Stimulated activated CD4-positive, alpha-beta T cell treated with anti-CD3 and anti-CD28 coated beads, TNF-alpha, amount 100 ng/mL, for 1 hour (primary cell): ENCODE measurements around the gene GDF3.
"Not testable (repeated sequence)": the region's sequence is repeated elsewhere in the genome, so short reads cannot be mapped to it uniquely, and the experiment has no call there.

Experiments used
- DNase-seq, 3 donors: peaks; one replicate each; pipeline ENCODE4 v3.0.0-alpha.2; 2020; ENCODE audit warnings: low read depth in 3 of 3, low spot score in 1 of 3

Gene GDF3

GRCh38 chr12:7695566-7696197 is at the start of gene GDF3:
Gene GDF3, minus strand, starts transcription at chr12:7695775. Its CDS starts 47 bp downstream, at chr12:7695728.
- no peak for DNase-seq

GRCh38 chr12:7732993-7733392 is 37.4 kb upstream of the GDF3 start:
- DNase-seq = no peak

DNA sequence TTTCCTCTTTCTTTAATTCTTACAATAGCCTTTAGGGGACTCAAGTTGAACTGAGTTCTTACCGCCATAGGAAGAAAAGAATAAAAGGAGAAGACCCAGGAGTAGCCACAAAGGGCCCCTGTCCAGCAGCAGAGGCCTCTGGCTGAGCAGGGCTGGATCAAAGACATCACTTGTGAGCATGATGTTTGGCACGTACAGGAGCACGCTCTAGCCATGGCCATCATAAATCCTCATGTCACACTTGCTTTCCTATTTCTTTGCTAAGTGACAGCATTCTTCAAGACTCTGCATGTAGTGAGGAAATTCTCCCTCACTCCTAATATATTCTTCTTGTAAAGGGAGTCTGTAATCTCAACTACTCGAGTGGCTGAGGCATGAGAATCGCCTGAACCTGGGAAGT is 35.9 kb upstream of the GDF3 start:
- DNase-seq = no peak

DNA sequence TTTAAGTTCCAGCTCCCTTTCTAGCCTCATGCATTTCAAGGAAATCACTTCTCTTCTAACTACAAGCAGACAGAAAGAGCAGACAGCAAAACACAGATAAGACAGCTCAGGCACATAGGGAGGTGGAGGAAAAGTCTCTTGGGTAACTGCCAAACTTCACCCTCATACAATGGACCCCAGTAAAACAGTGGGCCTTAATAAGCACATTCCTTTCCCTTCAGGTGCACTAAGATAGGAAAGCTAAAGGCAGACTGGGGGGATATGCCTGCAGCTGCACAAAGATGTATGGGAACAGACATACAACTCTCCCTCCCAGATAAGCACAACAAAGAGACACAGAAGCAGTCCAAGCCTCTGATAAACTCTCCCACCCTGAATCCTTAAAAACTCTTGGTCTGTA is 35.4 kb upstream of the GDF3 start:
- not testable (repeated sequence) for DNase-seq

DNA sequence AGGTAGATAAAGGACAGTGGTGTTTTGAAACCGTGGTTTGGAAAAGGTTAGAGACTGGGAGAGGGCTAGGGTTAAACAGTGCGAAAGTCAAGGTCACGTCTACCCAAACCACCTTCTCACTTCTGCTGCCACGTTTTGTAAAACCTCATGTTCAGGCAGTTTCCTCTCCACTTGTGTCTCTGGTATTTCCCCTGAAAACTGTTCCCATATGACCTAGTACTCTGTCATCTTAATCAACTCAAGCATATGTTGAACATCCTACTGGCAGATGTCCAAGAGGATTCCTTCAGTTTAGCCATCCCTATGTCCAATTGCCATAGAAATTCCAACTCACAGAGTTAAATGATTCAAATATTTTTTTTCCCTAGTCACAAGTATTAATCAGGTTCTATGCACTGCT is 34.2 kb upstream of the GDF3 start:
- no peak for DNase-seq

- DNase-seq = no peak
These were observed 28.4 kb upstream of the GDF3 start for GRCh38 chr12:7723926-7724325.

DNA sequence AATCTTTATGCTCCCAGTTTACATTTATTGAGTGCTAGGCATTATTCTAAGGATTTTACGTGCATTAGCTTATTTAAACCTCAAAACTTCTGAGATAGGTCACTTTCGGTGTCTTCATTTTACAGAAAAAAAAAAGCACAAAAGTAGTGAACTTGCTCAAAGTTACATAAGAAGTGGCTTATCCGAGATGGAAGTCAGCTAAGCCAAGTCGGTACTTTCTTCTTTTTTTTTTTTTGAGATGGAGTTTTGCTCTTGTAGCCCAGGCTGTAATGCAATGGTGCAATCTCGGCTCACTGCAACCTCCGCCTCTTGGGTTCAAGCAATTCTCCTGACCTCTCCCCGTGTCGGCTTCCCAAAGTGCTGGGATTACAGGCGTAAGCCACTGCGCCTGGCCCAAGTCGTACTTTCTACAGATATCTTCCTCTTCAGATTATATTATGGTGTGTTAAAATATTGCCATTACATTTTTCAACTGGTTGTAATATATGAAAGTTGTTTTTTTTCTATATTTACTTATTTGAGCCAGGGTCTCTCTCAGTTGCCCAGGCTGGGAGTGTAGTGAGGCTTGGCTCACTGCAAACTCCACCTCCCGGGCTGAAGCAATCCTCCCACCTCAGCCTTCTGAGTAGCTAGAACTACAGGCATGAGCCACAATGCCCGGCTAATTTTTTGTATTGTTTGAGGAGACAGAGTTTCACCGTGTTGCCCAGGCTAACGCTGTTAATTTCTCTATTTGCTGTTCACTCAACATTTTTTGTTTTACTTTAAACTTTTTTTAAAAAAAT is 24.6 kb upstream of the GDF3 start:
- DNase-seq = no peak

DNA sequence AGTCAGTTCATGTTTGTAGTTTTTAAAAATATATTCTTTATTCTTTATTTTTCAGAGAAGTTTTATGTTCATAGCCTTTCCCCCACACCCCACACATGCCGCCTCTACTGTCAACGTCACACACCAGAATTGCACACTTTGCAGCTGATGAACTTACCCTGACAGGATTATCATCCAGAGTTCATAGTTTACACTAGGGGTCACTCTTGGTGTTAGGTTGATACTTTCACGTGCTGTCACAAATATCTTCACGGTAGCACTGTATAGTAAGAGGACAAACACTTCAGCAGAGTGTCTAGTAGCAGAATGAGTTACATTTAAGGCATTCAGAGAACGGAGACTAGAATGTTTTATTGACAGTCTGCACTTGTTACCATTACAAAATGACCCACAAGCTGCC is 20.8 kb upstream of the GDF3 start:
- DNase-seq = no peak

DNA sequence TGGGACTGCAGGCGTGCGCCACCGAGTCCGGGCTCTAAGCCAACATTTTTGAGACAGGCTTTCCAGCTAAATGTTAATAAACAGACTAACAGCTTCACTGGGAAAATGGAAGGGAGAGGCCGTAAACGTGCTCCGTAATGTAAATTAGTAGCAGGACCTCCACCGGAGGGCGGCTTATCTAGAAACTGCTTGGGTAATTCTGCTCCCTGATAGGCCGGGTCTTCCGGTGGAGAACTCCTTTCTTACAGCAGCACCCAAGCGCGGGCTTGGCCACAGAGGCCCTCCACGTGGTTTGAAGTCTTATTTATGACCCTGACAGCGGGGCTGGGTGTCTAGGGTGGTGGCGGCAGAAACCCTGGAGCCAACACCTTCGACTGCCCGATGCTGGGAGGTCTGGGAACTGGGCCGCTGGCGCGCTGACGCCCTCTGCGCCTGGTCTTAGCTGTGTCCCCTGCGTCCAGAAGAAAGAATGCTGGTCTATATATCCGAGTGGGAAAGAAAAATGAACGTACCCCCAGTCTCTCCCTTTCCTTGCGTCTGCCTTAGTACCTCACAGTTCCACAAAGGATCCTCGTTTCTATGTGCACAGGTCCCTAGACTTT is 17.4 kb upstream of the GDF3 start:
- no peak for DNase-seq

DNA sequence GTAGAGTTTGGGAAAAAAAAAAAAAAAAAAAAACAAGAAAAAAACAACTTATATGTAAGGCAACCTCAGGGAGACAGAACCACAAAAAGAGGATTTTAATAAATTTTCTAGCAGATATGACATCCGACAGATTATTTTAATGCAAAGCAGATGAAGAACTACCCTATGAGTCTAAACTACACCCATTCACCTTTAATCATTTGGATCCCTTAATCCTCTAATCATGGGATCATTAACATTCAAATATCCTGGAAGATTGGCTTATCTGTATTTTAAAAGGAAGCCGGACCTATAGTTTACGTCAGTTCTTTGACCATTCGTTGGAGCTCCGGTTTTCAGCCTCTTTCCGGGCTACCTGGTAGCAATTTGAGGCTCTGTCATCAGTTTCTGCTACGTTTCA is 15.6 kb upstream of the GDF3 start, which contains the start of gene DPPA3:
TSS of gene DPPA3 (plus strand) at position 301 of the 400 bp plus-strand sequence. CDS start 138 bp downstream, outside the sequence.
- DNase-seq = no peak

DNA sequence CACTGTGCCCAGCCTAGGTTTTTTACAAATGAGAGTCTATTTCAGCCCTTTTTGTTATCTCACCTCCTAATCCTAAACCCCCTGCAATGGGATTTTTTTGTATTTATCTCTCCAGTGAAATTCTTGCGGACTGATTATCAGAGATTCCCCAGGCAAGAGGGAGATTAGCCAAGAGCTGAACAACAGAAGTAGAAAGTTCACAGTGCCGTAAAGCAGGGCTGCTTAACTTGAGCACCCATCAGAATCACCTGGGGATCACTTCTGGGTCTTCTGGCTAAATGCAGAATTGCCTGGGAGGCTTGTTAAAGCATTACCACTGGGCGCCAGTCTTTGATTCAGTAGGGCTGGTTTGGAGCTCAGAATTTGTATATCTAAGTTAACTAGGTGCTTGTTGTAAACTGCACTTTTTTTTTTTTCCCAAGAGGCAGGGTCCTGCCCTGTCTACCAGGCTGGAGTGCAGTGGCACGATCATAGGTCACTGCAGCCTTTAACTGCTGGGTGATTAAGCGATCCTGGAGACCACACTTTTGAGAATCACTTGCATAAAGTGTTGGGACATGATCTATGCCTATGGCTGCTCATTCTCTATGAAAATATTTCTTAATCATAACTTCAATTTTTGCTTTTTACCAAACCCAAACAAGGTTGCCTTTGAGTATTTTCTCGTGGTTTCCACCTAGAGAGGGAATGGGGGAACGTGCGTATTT is 14.5 kb upstream of the GDF3 start:
- DNase-seq = no peak

- DNase-seq = no peak
These were observed 10.3 kb upstream of the GDF3 start for GRCh38 chr12:7705846-7706245.

GRCh38 chr12:7695237-7695560 is 376 bp downstream of the GDF3 start:
- no peak for DNase-seq

- DNase-seq = no peak
These were observed 879 bp downstream of the GDF3 start for GRCh38 chr12:7694556-7695236.

GRCh38 chr12:7693793-7694192 is 1.8 kb downstream of the GDF3 start:
- no peak for DNase-seq

- no peak for DNase-seq
These were observed 14.0 kb downstream of the GDF3 start for GRCh38 chr12:7681535-7681934.

- DNase-seq = no peak
These were observed 16.1 kb downstream of the GDF3 start for GRCh38 chr12:7679251-7680045.

- no peak for DNase-seq
These were observed 16.8 kb downstream of the GDF3 start for GRCh38 chr12:7678744-7679143.

DNA sequence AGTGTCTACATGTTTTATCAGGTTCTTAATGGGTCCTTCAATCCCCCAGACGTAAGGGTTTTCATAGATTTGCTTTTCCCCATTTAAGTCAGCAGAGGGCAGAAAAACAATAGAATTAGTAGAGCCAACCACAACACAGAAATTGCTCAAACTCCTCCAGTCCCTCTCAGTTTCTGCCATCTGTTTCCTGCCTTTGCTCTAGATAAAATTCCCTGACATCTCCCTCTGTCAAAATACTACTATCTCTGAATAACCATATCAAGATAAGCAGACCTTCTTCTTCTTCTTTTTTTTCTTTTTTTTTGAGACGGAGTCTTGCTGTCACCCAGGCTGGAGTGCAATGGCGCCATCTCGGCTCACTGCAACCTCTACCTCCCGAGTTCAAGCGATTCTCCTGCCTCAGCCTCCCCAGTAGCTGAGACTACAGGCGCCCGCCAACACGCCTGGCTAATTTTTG is 18.1 kb downstream of the GDF3 start:
- not testable (repeated sequence) for DNase-seq

GRCh38 chr12:7675455-7675854 is 20.1 kb downstream of the GDF3 start:
- DNase-seq = not testable (repeated sequence)
